ENCODE measurements around the gene ACAP3.
A peak's percentile ranks its signal among the peaks of the same experiment; 100 is the strongest.

DNA sequence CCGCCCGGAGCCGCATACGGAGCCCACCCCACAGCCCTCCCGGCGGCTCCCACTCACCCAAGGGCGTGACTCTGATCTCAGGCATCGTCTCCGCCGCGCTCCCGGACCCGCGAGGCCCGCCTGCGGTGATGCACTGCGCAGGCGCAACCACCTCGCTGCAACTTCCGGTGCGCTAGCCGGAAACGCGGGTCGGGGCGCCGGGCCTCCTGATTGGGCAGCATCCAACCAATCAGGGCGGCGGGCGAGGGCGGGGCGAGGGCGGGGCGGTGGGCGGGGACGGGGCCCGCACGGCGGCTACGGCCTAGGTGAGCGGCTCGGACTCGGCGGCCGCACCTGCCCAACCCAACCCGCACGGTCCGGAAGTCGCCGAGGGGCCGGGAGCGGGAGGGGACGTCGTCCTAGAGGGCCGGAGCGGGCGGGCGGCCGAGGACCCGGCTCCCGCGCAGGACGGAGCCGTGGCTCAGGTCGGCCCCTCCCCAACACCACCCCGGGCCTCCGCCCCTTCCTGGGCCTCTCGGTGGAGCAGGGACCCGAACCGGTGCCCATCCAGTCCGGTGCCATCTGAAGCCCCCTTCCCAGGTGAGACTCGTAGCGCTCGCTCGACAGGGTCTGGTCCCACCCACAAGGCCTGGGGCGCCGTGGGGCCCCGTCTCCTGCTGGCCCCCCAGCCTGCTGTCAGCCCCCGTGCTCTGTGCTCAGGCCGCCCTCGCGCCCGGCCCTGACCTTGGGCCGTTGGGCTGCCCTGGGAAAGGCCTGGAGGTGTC, 17.0 kb upstream of the ACAP3 start, which contains the start of the genes CPTP and INTS11:
- TF ChIP-seq, protein P1, sequence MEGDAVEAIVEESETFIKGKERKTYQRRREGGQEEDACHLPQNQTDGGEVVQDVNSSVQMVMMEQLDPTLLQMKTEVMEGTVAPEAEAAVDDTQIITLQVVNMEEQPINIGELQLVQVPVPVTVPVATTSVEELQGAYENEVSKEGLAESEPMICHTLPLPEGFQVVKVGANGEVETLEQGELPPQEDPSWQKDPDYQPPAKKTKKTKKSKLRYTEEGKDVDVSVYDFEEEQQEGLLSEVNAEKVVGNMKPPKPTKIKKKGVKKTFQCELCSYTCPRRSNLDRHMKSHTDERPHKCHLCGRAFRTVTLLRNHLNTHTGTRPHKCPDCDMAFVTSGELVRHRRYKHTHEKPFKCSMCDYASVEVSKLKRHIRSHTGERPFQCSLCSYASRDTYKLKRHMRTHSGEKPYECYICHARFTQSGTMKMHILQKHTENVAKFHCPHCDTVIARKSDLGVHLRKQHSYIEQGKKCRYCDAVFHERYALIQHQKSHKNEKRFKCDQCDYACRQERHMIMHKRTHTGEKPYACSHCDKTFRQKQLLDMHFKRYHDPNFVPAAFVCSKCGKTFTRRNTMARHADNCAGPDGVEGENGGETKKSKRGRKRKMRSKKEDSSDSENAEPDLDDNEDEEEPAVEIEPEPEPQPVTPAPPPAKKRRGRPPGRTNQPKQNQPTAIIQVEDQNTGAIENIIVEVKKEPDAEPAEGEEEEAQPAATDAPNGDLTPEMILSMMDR (conservative IDR thresholded peaks at IDR 0.05; ENCODE audit: low read depth, low read length): no peak
- TF ChIP-seq, protein P2, sequence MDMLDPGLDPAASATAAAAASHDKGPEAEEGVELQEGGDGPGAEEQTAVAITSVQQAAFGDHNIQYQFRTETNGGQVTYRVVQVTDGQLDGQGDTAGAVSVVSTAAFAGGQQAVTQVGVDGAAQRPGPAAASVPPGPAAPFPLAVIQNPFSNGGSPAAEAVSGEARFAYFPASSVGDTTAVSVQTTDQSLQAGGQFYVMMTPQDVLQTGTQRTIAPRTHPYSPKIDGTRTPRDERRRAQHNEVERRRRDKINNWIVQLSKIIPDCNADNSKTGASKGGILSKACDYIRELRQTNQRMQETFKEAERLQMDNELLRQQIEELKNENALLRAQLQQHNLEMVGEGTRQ (IDR thresholded peaks at IDR 0.05; ENCODE audit: low read depth, low read length): no peak
- TF ChIP-seq SMC3 (IDR thresholded peaks at IDR 0.05; ENCODE audit: low read depth, low read length) (no peak), RFX5 (IDR thresholded peaks at IDR 0.05; ENCODE audit: low read depth, low read length) (no peak), POLR2A (IDR thresholded peaks at IDR 0.05; ENCODE audit: low read depth, low read length) (peak; percentile 81), MAZ (IDR thresholded peaks at IDR 0.05; ENCODE audit: borderline replicate concordance, low read depth, low read length) (0 out of 2 replicates have a peak, but pooled peaks have one; percentile 23), MXI1 (IDR thresholded peaks at IDR 0.05; ENCODE audit: borderline replicate concordance, low read depth, low read length) (peak; percentile 42; the same call in 1 of the 2 replicates), FOS (IDR thresholded peaks at IDR 0.05; ENCODE audit: low read depth, low read length) (no peak), MAFK (IDR thresholded peaks at IDR 0.05; ENCODE audit: low read depth, low read length) (no peak), RAD21 (IDR thresholded peaks at IDR 0.05; ENCODE audit: low read length) (no peak)
- TF ChIP-seq, protein P3, sequence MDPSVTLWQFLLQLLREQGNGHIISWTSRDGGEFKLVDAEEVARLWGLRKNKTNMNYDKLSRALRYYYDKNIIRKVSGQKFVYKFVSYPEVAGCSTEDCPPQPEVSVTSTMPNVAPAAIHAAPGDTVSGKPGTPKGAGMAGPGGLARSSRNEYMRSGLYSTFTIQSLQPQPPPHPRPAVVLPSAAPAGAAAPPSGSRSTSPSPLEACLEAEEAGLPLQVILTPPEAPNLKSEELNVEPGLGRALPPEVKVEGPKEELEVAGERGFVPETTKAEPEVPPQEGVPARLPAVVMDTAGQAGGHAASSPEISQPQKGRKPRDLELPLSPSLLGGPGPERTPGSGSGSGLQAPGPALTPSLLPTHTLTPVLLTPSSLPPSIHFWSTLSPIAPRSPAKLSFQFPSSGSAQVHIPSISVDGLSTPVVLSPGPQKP (IDR thresholded peaks at IDR 0.05; ENCODE audit: borderline replicate concordance, low read depth, low read length): no peak
